ENCODE measurements around the gene METTL2A.
"Not testable (repeated sequence)": the region's sequence is repeated elsewhere in the genome, so short reads cannot be mapped to it uniquely, and the experiment has no call there.

The METTL2A gene

GRCh38 chr17:62445791-62446190, 22.1 kb downstream of the METTL2A start:
- peaks cover 24% of the 10 kb centered on the region for H3K36me3 ChIP-seq (ENCODE audit: insufficient read depth, low read length)
- H3K4me3 ChIP-seq (ENCODE audit: low read depth in 1 of 2, low read length in 2 of 2); H3K9ac ChIP-seq (ENCODE audit: low read length): not testable (repeated sequence)

DNA sequence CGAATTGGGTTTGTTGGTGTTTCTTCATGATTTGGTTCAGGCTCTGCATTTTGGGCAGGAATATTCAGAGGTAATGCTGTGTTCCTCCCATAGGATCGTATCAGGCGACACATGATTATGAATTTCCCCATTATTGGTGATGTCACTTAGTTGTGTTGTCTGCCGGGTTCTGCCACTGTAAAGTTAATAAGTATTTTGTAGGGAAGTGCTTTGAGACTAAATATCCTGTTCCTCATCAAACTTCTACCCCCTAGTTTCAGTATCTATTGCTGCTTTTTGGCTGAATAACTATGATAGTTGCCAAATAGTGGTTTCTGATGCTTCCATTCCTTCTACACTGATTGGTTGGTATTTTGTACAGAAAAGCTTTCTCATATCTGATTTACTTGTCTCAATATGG, 28.5 kb downstream of the METTL2A start:
- peaks cover 13% of the 10 kb centered on the region for H3K36me3 ChIP-seq (ENCODE audit: insufficient read depth, low read length)
- H3K27me3 ChIP-seq (ENCODE audit: control insufficient read depth in 1 of 2, insufficient read depth in 2 of 2, low read length in 2 of 2); H3K4me3 ChIP-seq (ENCODE audit: low read depth in 1 of 2, low read length in 2 of 2); H3K9ac ChIP-seq (ENCODE audit: low read length); H3K27ac ChIP-seq (ENCODE audit: low read depth, low read length); H3K4me1 ChIP-seq (ENCODE audit: insufficient read depth, low read length); H3K9me3 ChIP-seq (ENCODE audit: low read length): not testable (repeated sequence)

More at GRCh38 chr17:62445791-62446190, 22.1 kb downstream of the METTL2A start:
- not testable (repeated sequence) for H3K27me3 ChIP-seq (ENCODE audit: control insufficient read depth in 1 of 2, insufficient read depth in 2 of 2, low read length in 2 of 2); H3K9me3 ChIP-seq (ENCODE audit: low read length); H3K27ac ChIP-seq (ENCODE audit: low read depth, low read length); H3K4me1 ChIP-seq (ENCODE audit: insufficient read depth, low read length)

GRCh38 chr17:62453041-62453440, 29.3 kb downstream of the METTL2A start:
- H3K9me3 ChIP-seq (ENCODE audit: low read length); H3K4me3 ChIP-seq (ENCODE audit: low read depth in 1 of 2, low read length in 2 of 2); H3K27ac ChIP-seq (ENCODE audit: low read depth, low read length); H3K36me3 ChIP-seq (ENCODE audit: insufficient read depth, low read length); H3K27me3 ChIP-seq (ENCODE audit: control insufficient read depth in 1 of 2, insufficient read depth in 2 of 2, low read length in 2 of 2); H3K4me1 ChIP-seq (ENCODE audit: insufficient read depth, low read length); H3K9ac ChIP-seq (ENCODE audit: low read length): not testable (repeated sequence)

GRCh38 chr17:62453656-62454055, 30.0 kb downstream of the METTL2A start:
- H3K36me3 ChIP-seq (ENCODE audit: insufficient read depth, low read length); H3K27ac ChIP-seq (ENCODE audit: low read depth, low read length); H3K27me3 ChIP-seq (ENCODE audit: control insufficient read depth in 1 of 2, insufficient read depth in 2 of 2, low read length in 2 of 2); H3K9ac ChIP-seq (ENCODE audit: low read length); H3K4me3 ChIP-seq (ENCODE audit: low read depth in 1 of 2, low read length in 2 of 2); H3K4me1 ChIP-seq (ENCODE audit: insufficient read depth, low read length); H3K9me3 ChIP-seq (ENCODE audit: low read length): not testable (repeated sequence)

- H3K9me3 ChIP-seq (ENCODE audit: low read length); H3K9ac ChIP-seq (ENCODE audit: low read length): not testable (repeated sequence)
These were observed 30.4 kb downstream of the METTL2A start for GRCh38 chr17:62454111-62454510.

GRCh38 chr17:62456016-62456415, 32.3 kb downstream of the METTL2A start:
- Histone ChIP-seq H3K27ac (ENCODE audit: low read depth, low read length) (no peak overlapping the region), H3K36me3 (ENCODE audit: insufficient read depth, low read length) (no peaks in the 10 kb centered on the region), H3K4me1 (ENCODE audit: insufficient read depth, low read length) (no peaks in the 10 kb centered on the region), H3K9ac (ENCODE audit: low read length) (no peak overlapping the region), H3K9me3 (ENCODE audit: low read length) (no peaks in the 10 kb centered on the region), H3K27me3 (ENCODE audit: control insufficient read depth in 1 of 2, insufficient read depth in 2 of 2, low read length in 2 of 2) (no peaks in the 10 kb centered on the region), H3K4me3 (ENCODE audit: low read depth in 1 of 2, low read length in 2 of 2) (no peak overlapping the region)

More at GRCh38 chr17:62454111-62454510, 30.4 kb downstream of the METTL2A start:
- not testable (repeated sequence) for H3K4me1 ChIP-seq (ENCODE audit: insufficient read depth, low read length); H3K27me3 ChIP-seq (ENCODE audit: control insufficient read depth in 1 of 2, insufficient read depth in 2 of 2, low read length in 2 of 2); H3K4me3 ChIP-seq (ENCODE audit: low read depth in 1 of 2, low read length in 2 of 2); H3K27ac ChIP-seq (ENCODE audit: low read depth, low read length); H3K36me3 ChIP-seq (ENCODE audit: insufficient read depth, low read length)

GRCh38 chr17:62458483-62458882, 34.8 kb downstream of the METTL2A start:
- H3K27me3 ChIP-seq (ENCODE audit: control insufficient read depth in 1 of 2, insufficient read depth in 2 of 2, low read length in 2 of 2); H3K9ac ChIP-seq (ENCODE audit: low read length); H3K4me1 ChIP-seq (ENCODE audit: insufficient read depth, low read length); H3K36me3 ChIP-seq (ENCODE audit: insufficient read depth, low read length); H3K27ac ChIP-seq (ENCODE audit: low read depth, low read length); H3K9me3 ChIP-seq (ENCODE audit: low read length); H3K4me3 ChIP-seq (ENCODE audit: low read depth in 1 of 2, low read length in 2 of 2): not testable (repeated sequence)

- not testable (repeated sequence) for H3K4me1 ChIP-seq (ENCODE audit: insufficient read depth, low read length); H3K9me3 ChIP-seq (ENCODE audit: low read length); H3K36me3 ChIP-seq (ENCODE audit: insufficient read depth, low read length); H3K4me3 ChIP-seq (ENCODE audit: low read depth in 1 of 2, low read length in 2 of 2); H3K9ac ChIP-seq (ENCODE audit: low read length); H3K27me3 ChIP-seq (ENCODE audit: control insufficient read depth in 1 of 2, insufficient read depth in 2 of 2, low read length in 2 of 2); H3K27ac ChIP-seq (ENCODE audit: low read depth, low read length)
These were observed 40.7 kb downstream of the METTL2A start for GRCh38 chr17:62464422-62464821.

GRCh38 chr17:62465271-62465670, 41.6 kb downstream of the METTL2A start:
- H3K9ac ChIP-seq (ENCODE audit: low read length); H3K27ac ChIP-seq (ENCODE audit: low read depth, low read length); H3K4me1 ChIP-seq (ENCODE audit: insufficient read depth, low read length); H3K27me3 ChIP-seq (ENCODE audit: control insufficient read depth in 1 of 2, insufficient read depth in 2 of 2, low read length in 2 of 2); H3K4me3 ChIP-seq (ENCODE audit: low read depth in 1 of 2, low read length in 2 of 2); H3K36me3 ChIP-seq (ENCODE audit: insufficient read depth, low read length); H3K9me3 ChIP-seq (ENCODE audit: low read length): not testable (repeated sequence)

DNA sequence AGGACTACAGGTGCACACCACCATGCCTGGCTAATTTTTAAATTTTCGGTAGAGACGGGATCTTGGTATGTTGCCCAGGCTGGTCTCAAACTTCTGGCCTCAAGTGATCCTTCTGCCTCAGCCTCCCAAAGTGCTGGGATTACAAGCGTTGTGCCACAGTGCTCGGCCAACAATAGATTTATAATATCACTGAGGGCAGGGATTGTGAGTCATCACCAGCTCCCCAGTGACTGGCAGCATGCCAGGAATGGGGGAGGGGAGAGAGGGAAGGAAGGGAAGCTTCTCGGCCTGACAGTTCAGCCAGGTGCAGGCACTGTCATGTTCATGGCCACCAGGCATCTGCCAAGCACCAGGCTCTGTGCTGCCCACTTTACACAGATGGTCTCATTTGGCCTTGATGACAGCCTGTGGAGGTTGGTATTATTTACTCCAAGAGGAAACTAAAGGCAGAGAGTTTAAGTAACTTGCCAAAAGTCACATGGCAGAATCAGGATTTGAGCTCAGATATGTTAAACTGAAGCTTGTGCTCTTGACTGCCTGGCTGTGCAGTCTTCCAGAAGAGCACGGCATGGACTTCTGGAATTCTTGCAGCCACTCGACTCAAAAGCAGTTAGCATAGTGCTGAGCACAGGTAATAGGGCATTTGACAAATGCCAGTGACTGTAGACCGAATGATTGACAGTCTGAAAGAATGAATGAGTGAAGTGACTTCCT, 47.1 kb downstream of the METTL2A start:
- H3K27ac ChIP-seq (ENCODE audit: low read depth, low read length); H3K36me3 ChIP-seq (ENCODE audit: insufficient read depth, low read length); H3K27me3 ChIP-seq (ENCODE audit: control insufficient read depth in 1 of 2, insufficient read depth in 2 of 2, low read length in 2 of 2); H3K4me3 ChIP-seq (ENCODE audit: low read depth in 1 of 2, low read length in 2 of 2); H3K9ac ChIP-seq (ENCODE audit: low read length); H3K4me1 ChIP-seq (ENCODE audit: insufficient read depth, low read length); H3K9me3 ChIP-seq (ENCODE audit: low read length): not testable (repeated sequence)

DNA sequence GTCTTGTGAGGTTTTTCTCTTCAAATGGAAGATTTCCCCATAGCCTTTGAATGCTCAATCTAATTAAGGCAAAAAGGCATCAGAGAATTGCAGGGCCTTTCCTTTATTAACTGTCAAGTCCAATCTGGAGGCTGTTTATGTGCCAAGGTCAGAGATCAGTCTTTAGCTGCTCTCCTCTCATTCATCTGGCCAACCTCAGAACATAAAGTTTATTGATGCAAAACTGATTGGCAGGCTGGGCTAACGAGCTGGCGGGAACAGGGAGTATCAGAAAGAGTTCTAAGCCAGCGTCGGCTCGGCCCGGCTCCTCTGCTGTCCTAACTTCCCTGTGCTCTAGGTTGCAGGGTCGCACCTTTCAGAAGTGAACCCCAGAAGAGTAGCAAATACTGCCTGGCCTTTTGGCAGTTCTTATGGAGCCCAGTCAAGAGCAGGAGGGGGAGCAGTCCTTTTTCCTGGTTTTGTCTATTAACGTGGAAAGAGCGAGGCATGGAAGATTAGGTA, 47.7 kb downstream of the METTL2A start:
- not testable (repeated sequence) for H3K4me3 ChIP-seq (ENCODE audit: low read depth in 1 of 2, low read length in 2 of 2); H3K9ac ChIP-seq (ENCODE audit: low read length); H3K27ac ChIP-seq (ENCODE audit: low read depth, low read length); H3K36me3 ChIP-seq (ENCODE audit: insufficient read depth, low read length); H3K9me3 ChIP-seq (ENCODE audit: low read length); H3K27me3 ChIP-seq (ENCODE audit: control insufficient read depth in 1 of 2, insufficient read depth in 2 of 2, low read length in 2 of 2); H3K4me1 ChIP-seq (ENCODE audit: insufficient read depth, low read length)
